Keratinocyte (primary cell): Measurements from ENCODE around the gene ZNF613. TPM values are rescaled to one million over a fixed set of nuclear protein-coding genes. Genes with fewer than 3 reads are reported as not detected.

Experiments used
- DNase-seq: peaks from one replicate; pipeline ENCODE4 v3.0.0-alpha.2; 2011; ENCODE audit warnings: low read depth, missing footprints, low spot score
- FAIRE-seq: peaks from 2 replicates; lab custom pipeline; 2011; peaks lifted over from hg19 to GRCh38; lab: Jason Lieb, UNC
- H2AFZ ChIP-seq: 2 replicates; pipeline ENCODE4 v1.6.0; 2012; ENCODE audit warnings: low read length, control low read depth, inconsistent platforms; ENCODE audit not compliant: control insufficient read depth
- H3K27ac ChIP-seq: 2 replicates; pipeline ENCODE4 v1.5.1; 2011; ENCODE audit warnings: low read length; ENCODE audit not compliant: control insufficient read depth, insufficient read depth
- H3K27me3 ChIP-seq: 3 replicates; pipeline ENCODE4 v1.6.0; 2011; ENCODE audit warnings: low read length; ENCODE audit not compliant: control insufficient read depth, insufficient read depth; ENCODE audit errors: extremely low read depth
- H3K36me3 ChIP-seq, 2 experiments: 2 replicates in 1 of 2; 3 replicates in 1 of 2; pipeline ENCODE4 v1.5.1; 2011; ENCODE audit warnings: low read length in 2 of 2, mild to moderate bottlenecking in 1 of 2; ENCODE audit not compliant: control insufficient read depth in 2 of 2, insufficient read depth in 2 of 2; ENCODE audit errors: extremely low read depth in 1 of 2
- H3K4me1 ChIP-seq: 3 replicates; pipeline ENCODE4 v1.5.1; 2011; ENCODE audit warnings: low read length; ENCODE audit not compliant: control insufficient read depth, insufficient read depth; ENCODE audit errors: extremely low read depth
- H3K4me2 ChIP-seq: 3 replicates; pipeline ENCODE4 v1.6.0; 2011; ENCODE audit warnings: low read depth, low read length; ENCODE audit not compliant: control insufficient read depth, insufficient read depth; ENCODE audit errors: extremely low read depth
- H3K4me3 ChIP-seq, 3 experiments: fragments of 200-600 bp in 1 of 3; sonication (generic) in 1 of 3; 2 replicates in 2 of 3; 3 replicates in 1 of 3; pipeline ENCODE4 v1.5.1; 2011 to 2016; ENCODE audit warnings: low read length in 3 of 3, mild to moderate bottlenecking in 3 of 3, control low read depth in 2 of 3, inconsistent platforms in 1 of 3, low read depth in 1 of 3, mixed read lengths in 1 of 3, mixed run types in 1 of 3, moderate library complexity in 1 of 3; ENCODE audit not compliant: control insufficient read depth in 2 of 3, insufficient read depth in 2 of 3; ENCODE audit errors: extremely low read depth in 1 of 3
- H3K79me2 ChIP-seq: 2 replicates; pipeline ENCODE4 v1.6.0; 2012; ENCODE audit warnings: low read length; ENCODE audit not compliant: control insufficient read depth, insufficient read depth
- H3K9ac ChIP-seq: 3 replicates; pipeline ENCODE4 v1.6.0; 2011; ENCODE audit warnings: low read length; ENCODE audit not compliant: control insufficient read depth, insufficient read depth; ENCODE audit errors: extremely low read depth
- H3K9me1 ChIP-seq: 3 replicates; pipeline ENCODE4 v1.6.0; 2011; ENCODE audit warnings: low read length; ENCODE audit not compliant: control insufficient read depth, insufficient read depth; ENCODE audit errors: extremely low read depth
- H3K9me3 ChIP-seq: 2 replicates; pipeline ENCODE4 v1.5.1; 2012; ENCODE audit warnings: low read depth, low read length; ENCODE audit not compliant: control insufficient read depth
- H4K20me1 ChIP-seq: 3 replicates; pipeline ENCODE4 v1.6.0; 2011; ENCODE audit warnings: low read length; ENCODE audit not compliant: control insufficient read depth, insufficient read depth; ENCODE audit errors: extremely low read depth
- EZH2 ChIP-seq: IDR thresholded peaks from one replicate; pipeline ENCODE4 v1.6.1; 2012; ENCODE audit warnings: inconsistent platforms, mild to moderate bottlenecking, low read length, moderate library complexity
- dilution Hi-C: fragments of 300-500 bp; cut with MboI; formaldehyde crosslinking; loops from one replicate; pipeline ENCODE4 v1.7.0; 2020; ENCODE audit warnings: low sequenced_read_pairs; ENCODE audit not compliant: extremely low pct_ligation_motif_present
- polyA plus RNA-seq, 5 experiments: library from polyadenylated mRNA; depleted of rRNA in 3 of 5; stranded (reverse) in 3 of 5; stranded (forward) in 1 of 5; unstranded in 1 of 5; fragments of >200 nt; gene quantifications; 1 replicate in 1 of 5; 2 replicates in 3 of 5; 3 replicates in 1 of 5; pipeline versions ENCODE4 v1.2.1 to v1.2.3, GENCODE V29; 2011 to 2012; ENCODE audit warnings: missing spikeins in 2 of 5, low read depth in 1 of 5, low replicate concordance in 1 of 5
- TF ChIP-seq, protein P1 (sequence below), 3 experiments: IDR thresholded peaks in 1 of 3; conservative IDR thresholded peaks in 1 of 3; optimal IDR thresholded peaks in 1 of 3; 2 replicates in 2 of 3; 3 replicates in 1 of 3; pipeline versions ENCODE3 to v1.5.1; 2011; ENCODE audit warnings: low read length in 3 of 3, mild to moderate bottlenecking in 3 of 3, moderate library complexity in 2 of 3, control low read depth in 1 of 3, inconsistent platforms in 1 of 3; ENCODE audit not compliant: insufficient read depth in 2 of 3; ENCODE audit errors: extremely low read depth in 1 of 3

The ZNF613 gene
- polyA plus RNA-seq, 1 donor (not counting 4 experiments of a cell fraction or from before 2014, with no cell fraction given), result 4.9 TPM

DNA sequence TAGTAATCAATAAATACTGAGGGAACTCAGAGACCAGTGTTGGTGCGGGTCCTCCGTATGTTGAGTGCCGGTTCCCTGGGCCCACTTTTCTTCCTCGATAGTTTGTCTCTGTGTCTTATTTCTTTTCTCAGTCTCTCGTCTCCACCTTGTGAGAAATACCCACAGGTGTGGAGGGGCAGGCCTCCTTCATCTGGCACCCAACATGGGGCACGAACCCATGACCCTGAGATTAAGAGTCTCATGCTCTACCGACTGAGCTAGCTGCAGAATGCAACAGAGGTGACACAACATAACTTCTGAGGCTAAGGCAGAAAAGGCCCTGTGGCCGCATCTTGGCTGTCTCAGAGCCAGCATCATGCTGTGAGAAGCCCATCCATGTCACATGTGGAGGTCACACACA lies 5.3 kb upstream of the ZNF613 start:
- no peaks in the 10 kb centered on the region for H3K36me3 ChIP-seq
- H3K4me1 ChIP-seq, result no peaks in the 10 kb centered on the region
- H3K9me1 ChIP-seq, result no peaks in the 10 kb centered on the region
- H4K20me1 ChIP-seq, result no peaks in the 10 kb centered on the region
- H3K4me3 ChIP-seq, result no peak overlapping the region
- dilution Hi-C loops, result no loop called here
- no peak overlapping the region for H2AFZ ChIP-seq
- no peak overlapping the region for H3K4me2 ChIP-seq
- DNase-seq, result no peak
- no peaks in the 10 kb centered on the region for H3K27me3 ChIP-seq
- FAIRE-seq, result no peak
- no peak overlapping the region for H3K27ac ChIP-seq
- H3K9me3 ChIP-seq, result peaks cover 9% of the 10 kb centered on the region
- H3K9ac ChIP-seq, result no peak overlapping the region
- no peaks in the 10 kb centered on the region for H3K79me2 ChIP-seq
- no peak for TF ChIP-seq EZH2
- TF ChIP-seq, protein P1, sequence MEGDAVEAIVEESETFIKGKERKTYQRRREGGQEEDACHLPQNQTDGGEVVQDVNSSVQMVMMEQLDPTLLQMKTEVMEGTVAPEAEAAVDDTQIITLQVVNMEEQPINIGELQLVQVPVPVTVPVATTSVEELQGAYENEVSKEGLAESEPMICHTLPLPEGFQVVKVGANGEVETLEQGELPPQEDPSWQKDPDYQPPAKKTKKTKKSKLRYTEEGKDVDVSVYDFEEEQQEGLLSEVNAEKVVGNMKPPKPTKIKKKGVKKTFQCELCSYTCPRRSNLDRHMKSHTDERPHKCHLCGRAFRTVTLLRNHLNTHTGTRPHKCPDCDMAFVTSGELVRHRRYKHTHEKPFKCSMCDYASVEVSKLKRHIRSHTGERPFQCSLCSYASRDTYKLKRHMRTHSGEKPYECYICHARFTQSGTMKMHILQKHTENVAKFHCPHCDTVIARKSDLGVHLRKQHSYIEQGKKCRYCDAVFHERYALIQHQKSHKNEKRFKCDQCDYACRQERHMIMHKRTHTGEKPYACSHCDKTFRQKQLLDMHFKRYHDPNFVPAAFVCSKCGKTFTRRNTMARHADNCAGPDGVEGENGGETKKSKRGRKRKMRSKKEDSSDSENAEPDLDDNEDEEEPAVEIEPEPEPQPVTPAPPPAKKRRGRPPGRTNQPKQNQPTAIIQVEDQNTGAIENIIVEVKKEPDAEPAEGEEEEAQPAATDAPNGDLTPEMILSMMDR (optimal IDR thresholded peaks at IDR 0.05 in 1 of 3, IDR thresholded peaks at IDR 0.05 in 1 of 3, conservative IDR thresholded peaks at IDR 0.05 in 1 of 3; ENCODE audit: extremely low read depth in 1 of 3, insufficient read depth in 2 of 3, low read length in 3 of 3), result no peak

DNA sequence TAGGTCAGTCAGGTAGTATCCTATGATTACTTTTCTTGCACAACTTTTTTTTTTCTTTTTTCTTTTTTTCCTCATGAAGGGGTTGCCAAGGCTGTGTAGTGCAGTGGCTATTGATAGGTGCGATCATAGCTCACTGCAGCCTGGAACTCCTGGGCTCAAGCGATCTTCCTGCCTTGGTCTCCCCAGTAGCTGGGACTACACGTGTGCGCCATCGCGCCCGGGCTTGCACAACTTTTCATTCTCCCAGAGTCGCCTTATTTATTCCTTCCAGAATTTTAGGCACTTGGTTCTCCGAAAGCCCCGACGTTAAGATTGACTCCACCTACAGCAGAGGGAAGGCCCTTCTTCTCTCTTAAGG lies 867 bp upstream of the ZNF613 start:
- Histone ChIP-seq H3K4me1 (peaks cover 3% of the 10 kb centered on the region), H3K36me3 (peaks cover 0 to 3% of the 10 kb centered on the region in 2 experiments), H2AFZ (peak overlapping the region; percentile 100), H3K79me2 (peaks cover 12% of the 10 kb centered on the region), H3K4me2 (peak overlapping the region; percentile 76), H3K9me1 (no peaks in the 10 kb centered on the region), H3K9ac (peak overlapping the region; percentile 89), H3K27ac (peak overlapping the region; percentile 82), H4K20me1 (no peaks in the 10 kb centered on the region), H3K9me3 (peaks cover 8% of the 10 kb centered on the region), H3K27me3 (no peaks in the 10 kb centered on the region), H3K4me3 (peak overlapping the region; percentile 89 to 99 (median 91))
- TF ChIP-seq EZH2, result no peak
- TF ChIP-seq, protein P1 (optimal IDR thresholded peaks at IDR 0.05 in 1 of 3, IDR thresholded peaks at IDR 0.05 in 1 of 3, conservative IDR thresholded peaks at IDR 0.05 in 1 of 3; ENCODE audit: extremely low read depth in 1 of 3, insufficient read depth in 2 of 3, low read length in 3 of 3), result no peak
- no peak for DNase-seq
- dilution Hi-C loops, result no loop called here
- FAIRE-seq, result no peak
